K562 (cell line): ENCODE results near the gene FLII. TPM values are rescaled to one million over a fixed set of nuclear protein-coding genes. Genes with fewer than 3 reads are reported as not detected.

ENCODE experiments used
- ATAC-seq: fragments of 200-7000 bp; cut with Tn5 transposase; 3 replicates; pipeline ENCODE4 v1.9.1; 2020; ENCODE audit warnings: moderate library complexity
- BruUV-seq: library from RNA; stranded (reverse); fragments of 400-500 nt; replicated peaks from 2 replicates; lab custom pipeline; 2021; lab: Mats Ljungman, UMichigan
- CTCF ChIA-PET: fragments of 300-600 bp; formaldehyde crosslinking; extraction: SDS; loops from one replicate; lab custom pipeline; 2021; ENCODE audit warnings: low intra/inter-chr PET ratio; lab: Yijun Ruan, JAX
- POLR2A ChIA-PET: fragments of 300-600, 350-650 bp; sonication (Branson Sonifier 250); formaldehyde crosslinking; extraction: SDS; loops from one replicate; lab custom pipeline; 2021; ENCODE audit warnings: antibody characterized with exemption, inconsistent platforms; lab: Yijun Ruan, JAX
- DNase-seq, 4 experiments: peaks; one replicate each; pipeline versions ENCODE4 v3.0.0 to v3.0.0-alpha.2; 2011 to 2018; ENCODE audit warnings: low spot score in 3 of 4, mixed read lengths in 3 of 4; ENCODE audit errors: extremely low read depth in 1 of 4
- FAIRE-seq: peaks from 2 replicates; lab custom pipeline; 2011; peaks lifted over from hg19 to GRCh38; lab: Jason Lieb, UNC
- H2AFZ ChIP-seq: 2 replicates; pipeline ENCODE4 v1.6.0; 2011; ENCODE audit warnings: low read depth, low read length, control low read depth, inconsistent platforms
- H3K27ac ChIP-seq: fragments of 200-600 bp; 3 replicates; pipeline ENCODE4 v1.8.0; 2011; ENCODE audit warnings: low read depth, mild to moderate bottlenecking, control low read depth, inconsistent platforms, low read length, moderate library complexity, mixed read lengths; ENCODE audit errors: extremely low read depth
- H3K27me3 ChIP-seq, 2 experiments: fragments of 300-600 bp in 1 of 2; 2 replicates in 1 of 2; 3 replicates in 1 of 2; pipeline versions ENCODE4 v1.6.0 to v1.8.0; 2011; ENCODE audit warnings: inconsistent platforms in 2 of 2, low read length in 2 of 2, mild to moderate bottlenecking in 1 of 2, mixed read lengths in 1 of 2, moderate library complexity in 1 of 2; ENCODE audit not compliant: control insufficient read depth in 2 of 2, insufficient read depth in 2 of 2
- H3K36me3 ChIP-seq: fragments of 300-600 bp; 3 replicates; pipeline ENCODE4 v1.8.0; 2011; ENCODE audit warnings: mild to moderate bottlenecking, low read length, inconsistent platforms; ENCODE audit not compliant: control insufficient read depth, insufficient read depth
- H3K4me1 ChIP-seq, 2 experiments: fragments of 200-600 bp in 1 of 2; replicated peaks in 1 of 2; 2 replicates in 1 of 2; 3 replicates in 1 of 2; pipeline versions ENCODE4 v1.5.1 to v1.8.0; 2011; ENCODE audit warnings: inconsistent platforms in 2 of 2, low read length in 2 of 2, mild to moderate bottlenecking in 1 of 2, mixed read lengths in 1 of 2, moderate library complexity in 1 of 2; ENCODE audit not compliant: control insufficient read depth in 2 of 2, insufficient read depth in 2 of 2
- H3K4me2 ChIP-seq: 2 replicates; pipeline ENCODE4 v1.6.1; 2011; ENCODE audit warnings: low read length, control low read depth, inconsistent platforms, mixed read lengths; ENCODE audit not compliant: insufficient read depth
- H3K4me3 ChIP-seq: fragments of 200-600 bp; sonication (generic), shearing (Covaris generic); 2 replicates; pipeline ENCODE4 v1.5.1; 2016; ENCODE audit warnings: control low read depth, inconsistent platforms
- H3K79me2 ChIP-seq: fragments of 200-600 bp; 3 replicates; pipeline ENCODE4 v1.8.0; 2011; ENCODE audit warnings: low read length, inconsistent platforms; ENCODE audit not compliant: control insufficient read depth, insufficient read depth
- H3K9ac ChIP-seq, 2 experiments: 2 replicates each; pipeline versions ENCODE4 v1.6.0 to v1.6.1; 2011; ENCODE audit warnings: low read depth in 2 of 2, low read length in 2 of 2, control low read depth in 1 of 2, inconsistent platforms in 1 of 2, mild to moderate bottlenecking in 1 of 2, mixed read lengths in 1 of 2; ENCODE audit not compliant: insufficient read depth in 1 of 2
- H3K9me1 ChIP-seq: one replicate; pipeline ENCODE4 v1.6.0; 2011; ENCODE audit warnings: inconsistent platforms, mild to moderate bottlenecking, low read length, moderate library complexity; ENCODE audit not compliant: control insufficient read depth, insufficient read depth
- H3K9me3 ChIP-seq: replicated peaks from 2 replicates; pipeline ENCODE4 v1.5.1; 2011; ENCODE audit warnings: low read depth, low read length, inconsistent platforms; ENCODE audit not compliant: control insufficient read depth, insufficient read depth
- H4K20me1 ChIP-seq: replicated peaks from 2 replicates; pipeline ENCODE4 v1.6.1; 2011; ENCODE audit warnings: low read length, inconsistent platforms, mixed read lengths; ENCODE audit not compliant: control insufficient read depth, insufficient read depth
- CBX1 ChIP-seq: sonication (generic); IDR thresholded peaks from 2 replicates; pipeline ENCODE4 v1.6.1; 2016; ENCODE audit warnings: antibody characterized with exemption, low read depth, mild to moderate bottlenecking
- HDGF ChIP-seq: fragments of 450-650 bp; IDR thresholded peaks from 2 replicates; pipeline ENCODE4 v1.6.1; 2016
- MAFF ChIP-seq: IDR thresholded peaks from 2 replicates; pipeline ENCODE4 v1.6.1; 2012; ENCODE audit warnings: low read length, improper control_type of control experiment
- MEF2D ChIP-seq: conservative IDR thresholded peaks from 2 replicates; pipeline ENCODE4 v1.6.1; 2016; ENCODE audit warnings: low read depth, missing genetic modification characterization, missing compliant biosample characterization
- MTA1 ChIP-seq: fragments of 450-650 bp; IDR thresholded peaks from 2 replicates; pipeline ENCODE4 v1.6.1; 2017; ENCODE audit warnings: borderline replicate concordance
- NBN ChIP-seq: fragments of 450-650 bp; IDR thresholded peaks from 2 replicates; pipeline ENCODE4 v1.6.1; 2016; ENCODE audit warnings: low read depth, mild to moderate bottlenecking
- NFIC ChIP-seq: fragments of 450-650 bp; IDR thresholded peaks from 2 replicates; pipeline ENCODE4 v1.6.1; 2017; ENCODE audit warnings: mild to moderate bottlenecking, inconsistent platforms
- OTX1 ChIP-seq: fragments of 450-650 bp; formaldehyde crosslinking; IDR thresholded peaks from 2 replicates; pipeline ENCODE4 v1.4.0; 2022; ENCODE audit warnings: mild to moderate bottlenecking
- SMAD2 ChIP-seq: fragments of 150-350 bp; IDR thresholded peaks from 2 replicates; pipeline ENCODE4 v1.6.1; 2014; ENCODE audit warnings: low read depth, mild to moderate bottlenecking, low read length
- ZKSCAN3 ChIP-seq: fragments of 250-450 bp; sonication (Bioruptor Pico); IDR thresholded peaks from 2 replicates; pipeline ENCODE4 v1.4.0; 2020
- ZNF212 ChIP-seq: fragments of 450-650 bp; formaldehyde crosslinking; IDR thresholded peaks from 2 replicates; pipeline ENCODE4 v1.4.0; 2020; ENCODE audit warnings: mild to moderate bottlenecking
- WGBS: fragments of 100-300 bp; shearing (Covaris generic); methylation state at CpG from one replicate; pipeline ENCODE4 v1.1.6; 2016; ENCODE audit warnings: low coverage, mixed read lengths; ENCODE audit not compliant: insufficient coverage; ENCODE audit errors: missing lambda C conversion rate; 5-methylcytosine and 5-hydroxymethylcytosine counted together
- in situ Hi-C: fragments of 300-500 bp; cut with MboI; formaldehyde crosslinking; loops from 4 replicates; pipeline ENCODE4 v1.15.0; 2018; ENCODE audit warnings: inconsistent platforms, mixed read lengths
- intact Hi-C: fragments of 100-400 bp; cut with micrococcal nuclease; formaldehyde crosslinking; loops from 2 replicates; pipeline ENCODE4 v1.14.2; 2022
- polyA plus RNA-seq, 8 experiments: library from polyadenylated mRNA; depleted of rRNA in 4 of 8; stranded (reverse) in 5 of 8; unstranded in 3 of 8; fragments of >200 nt; fragmentation: Nextera tagmentation in 2 of 8; fragmentation: Illumina TruSeq in 1 of 8; extraction: Ambion mirVana in 2 of 8; extraction: Trizol in 1 of 8; gene quantifications; 2 replicates each; pipeline versions ENCODE4 v1.2.1 to v1.2.3, GENCODE V29; 2011 to 2014; ENCODE audit warnings: inconsistent platforms in 1 of 8, missing spikeins in 1 of 8
- total RNA-seq, 7 experiments: library from RNA; depleted of rRNA in 6 of 7; stranded (reverse); fragments of >200 nt in 6 of 7; fragmentation: Illumina TruSeq in 2 of 7; extraction: Trizol in 2 of 7; gene quantifications; 2 replicates each; pipeline versions ENCODE4 v1.2.1 to v1.2.3, GENCODE V29; 2011 to 2021; ENCODE audit warnings: low replicate concordance in 1 of 7
- TF ChIP-seq, protein P1 (sequence below): sonication (generic); formaldehyde crosslinking; IDR thresholded peaks from 2 replicates; pipeline ENCODE4 v1.4.0; 2020; ENCODE audit warnings: mild to moderate bottlenecking, missing genetic modification reagents

The FLII gene
- total and polyA plus RNA-seq, 9 of the 15 experiments (the other 6 are each of a cell fraction or from before 2014, with no cell fraction given) = 11.7 to 126 (median 82.5) TPM

DNA sequence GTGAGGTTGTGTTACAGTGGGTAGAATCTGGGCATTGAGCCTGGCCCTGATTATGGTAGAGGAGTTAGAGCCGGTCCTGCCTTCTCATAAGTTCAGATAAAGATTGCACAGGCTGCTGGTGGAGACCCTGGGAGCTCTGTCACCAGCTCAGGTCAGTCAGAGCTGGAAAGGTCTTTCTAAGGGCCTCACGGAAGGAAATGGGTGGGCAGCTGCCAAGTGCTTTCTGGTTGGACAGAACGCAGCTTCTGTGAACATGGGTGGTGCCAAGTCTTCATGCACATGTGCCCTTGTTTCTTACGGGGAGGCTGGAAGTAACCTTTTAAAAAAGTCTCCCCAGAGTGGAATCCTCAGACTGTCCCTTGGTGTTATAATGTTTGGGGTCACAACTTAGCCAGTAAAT, 60.0 kb downstream of the FLII start:
- H3K27ac ChIP-seq = no peak overlapping the region
- H2AFZ ChIP-seq = no peak overlapping the region
- H4K20me1 ChIP-seq = peaks cover 22% of the 10 kb centered on the region
- no peaks in the 10 kb centered on the region for H3K9me3 ChIP-seq
- no peak for FAIRE-seq
- WGBS = 100% methylated on average over 4 of the region's 4 CpGs
- no peak overlapping the region for H3K4me2 ChIP-seq
- in situ Hi-C loops = no loop called here
- peaks cover 62% of the 10 kb centered on the region for H3K79me2 ChIP-seq
- intact Hi-C loops = no loop called here
- ChIA-PET CTCF (interaction anchor here (0.6 kb wide), 1 partner anchor 15 kb away, joined by 5 read pairs; no protein-coding TSS in a partner anchor), POLR2A (interaction anchor here (0.6 to 0.7 kb wide), 2 partner anchors 15 to 128 kb away, joined by 4 read pairs; partner anchors contain the start of gene ALKBH5)
- no peaks in the 10 kb centered on the region; a peak in 1 of 5 replicates for H3K4me1 ChIP-seq
- TF ChIP-seq HDGF (no peak), MTA1 (no peak), NFIC (no peak), NBN (no peak), MEF2D (no peak), OTX1 (CRISPR knock-in tag) (no peak), ZNF212 (CRISPR knock-in tag) (no peak), ZKSCAN3 (CRISPR knock-in tag) (no peak), CBX1 (no peak), SMAD2 (no peak), MAFF (no peak)
- TF ChIP-seq, protein P1, sequence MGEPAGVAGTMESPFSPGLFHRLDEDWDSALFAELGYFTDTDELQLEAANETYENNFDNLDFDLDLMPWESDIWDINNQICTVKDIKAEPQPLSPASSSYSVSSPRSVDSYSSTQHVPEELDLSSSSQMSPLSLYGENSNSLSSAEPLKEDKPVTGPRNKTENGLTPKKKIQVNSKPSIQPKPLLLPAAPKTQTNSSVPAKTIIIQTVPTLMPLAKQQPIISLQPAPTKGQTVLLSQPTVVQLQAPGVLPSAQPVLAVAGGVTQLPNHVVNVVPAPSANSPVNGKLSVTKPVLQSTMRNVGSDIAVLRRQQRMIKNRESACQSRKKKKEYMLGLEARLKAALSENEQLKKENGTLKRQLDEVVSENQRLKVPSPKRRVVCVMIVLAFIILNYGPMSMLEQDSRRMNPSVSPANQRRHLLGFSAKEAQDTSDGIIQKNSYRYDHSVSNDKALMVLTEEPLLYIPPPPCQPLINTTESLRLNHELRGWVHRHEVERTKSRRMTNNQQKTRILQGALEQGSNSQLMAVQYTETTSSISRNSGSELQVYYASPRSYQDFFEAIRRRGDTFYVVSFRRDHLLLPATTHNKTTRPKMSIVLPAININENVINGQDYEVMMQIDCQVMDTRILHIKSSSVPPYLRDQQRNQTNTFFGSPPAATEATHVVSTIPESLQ (CRISPR knock-in tag) = no peak
- peaks cover 3% of the 10 kb centered on the region for H3K9me1 ChIP-seq
- H3K9ac ChIP-seq = no peak overlapping the region
- H3K36me3 ChIP-seq = peaks cover 76% of the 10 kb centered on the region
- H3K4me3 ChIP-seq = no peak overlapping the region
- no peak for ATAC-seq
- no peaks in the 10 kb centered on the region for H3K27me3 ChIP-seq
- BruUV-seq = no TSS peak
- no peak for DNase-seq
